Activated CD4-positive, alpha-beta T cell treated with anti-CD3 and anti-CD28 coated beads for 24 hours (primary cell): ENCODE data around the gene SLC25A21.
"Not testable (repeated sequence)": the region's sequence is repeated elsewhere in the genome, so short reads cannot be mapped to it uniquely, and the experiment has no call there.

ENCODE experiments used
- DNase-seq, 2 donors: peaks; one replicate each; pipeline ENCODE4 v3.0.0-alpha.2; 2020; ENCODE audit warnings: low read depth in 2 of 2

The SLC25A21 gene

GRCh38 chr14:37172024-37172869 lies at the start of gene SLC25A21:
TSS of gene SLC25A21 (minus strand) at chr14:37172606.
- DNase-seq = peak in 1 of 2 donors; percentile 1

DNA sequence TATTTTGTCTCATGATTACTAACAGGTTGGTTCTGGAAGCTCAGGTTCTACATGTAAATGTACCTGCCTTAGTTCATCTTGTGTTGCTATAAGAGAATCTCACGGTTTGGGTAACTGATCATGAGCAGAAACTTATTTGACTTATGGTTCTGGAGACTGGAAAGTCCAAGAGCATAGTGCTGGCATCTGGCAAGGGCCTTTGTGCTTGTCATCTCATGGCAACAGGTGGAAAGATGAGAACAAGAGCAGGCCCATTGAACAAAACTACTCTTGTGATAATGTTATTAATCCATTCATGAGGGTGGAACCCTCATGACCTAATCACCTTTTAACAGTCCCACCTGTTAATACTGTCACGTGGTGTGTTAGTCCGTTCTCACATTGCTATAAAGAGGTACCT lies 48.7 kb upstream of the SLC25A21 start:
- no peak for DNase-seq

DNA sequence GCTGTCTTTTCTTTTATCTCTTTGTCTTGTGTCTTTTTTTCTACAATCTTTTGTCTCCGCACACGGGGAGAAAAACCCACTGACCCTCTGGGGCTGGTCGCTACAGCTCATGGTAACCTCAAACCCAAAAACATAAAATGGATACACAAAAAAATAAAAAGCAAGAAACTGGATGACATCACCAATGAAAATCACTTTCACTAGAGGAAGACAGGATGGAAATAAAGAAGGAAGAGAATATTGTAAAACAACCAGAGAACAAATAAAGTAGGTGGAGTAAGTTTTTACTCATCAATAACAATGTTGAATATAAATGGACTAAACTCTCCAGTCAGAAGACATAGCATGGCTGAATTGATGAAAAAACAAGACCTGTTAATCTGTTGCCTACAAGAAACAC lies 42.9 kb upstream of the SLC25A21 start:
- DNase-seq = no peak

GRCh38 chr14:37213016-37213415 lies 40.6 kb upstream of the SLC25A21 start:
- DNase-seq = no peak

DNA sequence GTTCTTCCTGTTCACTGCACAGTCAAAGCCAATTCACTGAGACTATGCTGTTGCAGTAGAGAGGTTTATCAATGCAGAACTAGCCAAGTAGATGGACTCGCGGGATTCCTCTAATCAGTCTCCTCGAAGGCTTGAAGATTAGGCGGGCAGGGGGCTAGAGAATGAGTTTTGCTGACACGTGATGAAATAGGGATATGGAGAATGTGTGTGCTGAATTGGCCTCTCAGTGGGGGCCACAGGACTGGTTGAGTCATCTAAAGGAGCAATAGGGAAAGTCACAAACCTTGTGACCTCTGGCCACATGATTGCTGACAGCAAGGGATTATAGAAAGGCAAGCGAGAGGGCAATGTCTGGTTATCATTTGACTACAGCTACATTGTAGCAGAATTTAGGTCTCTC lies 38.0 kb upstream of the SLC25A21 start:
- no peak for DNase-seq

GRCh38 chr14:37209617-37210016 lies 37.2 kb upstream of the SLC25A21 start:
- not testable (repeated sequence) for DNase-seq

- not testable (repeated sequence) for DNase-seq
Observed at GRCh38 chr14:37205623-37206605, 33.5 kb upstream of the SLC25A21 start.

GRCh38 chr14:37203423-37203822 lies 31.0 kb upstream of the SLC25A21 start:
- no peak for DNase-seq

DNA sequence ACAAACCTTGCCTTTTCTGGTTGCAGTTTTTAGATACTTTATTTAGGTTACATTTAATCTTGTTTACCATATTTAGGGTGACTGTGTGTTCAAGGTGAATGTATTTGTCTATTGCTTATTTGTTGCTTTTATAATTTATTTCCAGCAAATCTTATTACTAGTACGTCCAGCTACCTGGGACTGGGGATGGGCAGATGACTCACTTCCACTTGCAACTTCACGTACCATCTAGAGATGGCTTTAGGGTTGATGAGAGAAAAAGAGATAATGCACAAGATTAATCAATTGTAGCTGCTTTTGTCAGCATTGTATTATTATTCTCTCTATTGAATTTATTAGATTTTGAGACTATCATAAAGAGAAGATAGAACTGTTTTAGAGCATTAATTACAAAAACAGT lies 30.4 kb upstream of the SLC25A21 start:
- DNase-seq = no peak

DNA sequence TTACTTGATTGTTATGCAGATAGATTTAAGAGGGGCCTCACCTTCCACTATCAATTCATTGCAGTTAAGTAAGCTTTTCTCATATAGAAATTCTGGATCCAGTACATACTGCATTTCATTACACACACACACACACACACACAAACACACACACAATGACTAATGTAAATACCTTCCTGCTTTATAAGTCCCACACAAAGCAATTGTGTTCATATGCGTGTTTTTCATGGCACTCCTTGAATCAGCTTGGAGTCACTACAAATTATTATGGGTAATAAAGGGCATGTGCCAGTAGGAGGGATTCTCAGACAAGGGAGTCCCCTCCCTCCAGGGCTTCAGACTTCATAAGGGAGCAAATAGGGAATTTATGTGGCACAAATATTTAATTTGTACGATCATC lies 29.9 kb upstream of the SLC25A21 start:
- no peak for DNase-seq

DNA sequence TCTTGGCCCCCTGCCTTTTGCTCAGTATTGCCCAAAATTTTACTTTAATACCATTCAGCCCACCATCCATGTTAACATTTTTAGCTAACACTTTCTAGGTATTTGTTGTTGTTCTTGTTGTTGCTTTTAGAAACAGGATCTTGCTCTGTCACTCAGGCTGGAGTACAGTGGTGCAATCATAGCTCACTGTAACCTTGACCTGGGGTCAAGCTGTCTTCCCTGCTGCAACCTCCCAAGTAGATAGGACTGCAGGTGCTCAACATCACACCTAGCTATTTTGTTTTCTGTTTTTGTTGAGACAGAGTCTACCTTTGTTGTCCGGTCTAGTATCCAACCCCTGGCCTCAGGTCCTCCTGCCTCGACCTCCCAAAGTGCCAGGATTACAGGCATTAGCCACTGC lies 29.3 kb upstream of the SLC25A21 start:
- no peak for DNase-seq

GRCh38 chr14:37198907-37199306 lies 26.5 kb upstream of the SLC25A21 start:
- no peak for DNase-seq

- DNase-seq = no peak
Observed at GRCh38 chr14:37198273-37198598, 25.8 kb upstream of the SLC25A21 start.

DNA sequence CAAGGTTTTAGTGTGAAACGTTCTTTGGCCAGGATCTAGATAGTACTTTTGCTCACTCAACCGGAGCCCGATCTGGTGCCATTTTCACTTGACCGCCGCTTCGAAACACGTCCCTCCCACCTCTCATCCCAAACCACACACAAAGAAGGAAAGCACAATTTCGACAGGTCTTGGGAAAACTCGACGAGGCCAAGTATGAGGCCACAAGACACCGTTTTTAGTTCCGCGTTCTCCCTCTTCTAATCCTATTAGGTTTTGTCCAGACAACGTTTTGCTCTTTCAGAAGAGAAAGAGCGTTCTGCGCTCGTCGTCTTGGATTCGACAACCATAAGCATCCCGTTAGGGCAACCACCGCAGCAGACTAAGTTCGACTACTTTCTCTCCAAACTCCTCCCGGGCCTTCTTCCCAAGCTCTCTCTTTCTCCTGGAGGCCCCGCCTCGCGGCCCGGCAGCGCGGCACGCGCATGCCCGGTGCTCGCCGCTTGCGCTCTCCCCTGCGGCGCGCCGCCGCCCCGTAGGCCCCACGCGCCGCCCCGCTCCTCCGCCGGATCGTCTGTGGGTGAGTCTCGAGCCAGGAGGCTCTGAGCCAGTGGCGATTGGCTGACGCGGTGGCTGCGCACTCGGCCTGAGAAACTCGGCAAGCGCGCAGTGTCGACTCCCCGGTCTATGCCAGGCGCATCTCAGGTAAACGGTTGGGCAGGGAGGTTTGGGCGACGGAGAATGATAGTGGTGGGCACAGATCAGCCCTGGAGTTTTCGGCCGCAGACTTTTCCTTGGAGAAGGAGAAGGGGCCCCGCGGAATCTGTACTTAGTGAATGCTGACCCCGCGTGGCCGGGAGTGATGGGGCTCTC lies 25.2 kb upstream of the SLC25A21 start, which contains the start of gene MIPOL1:
Gene MIPOL1 (plus strand): TSS at position 517 of the 852 bp plus-strand sequence. CDS start 49,952 bp downstream, outside the sequence.
- DNase-seq = peak in 1 of 2 donors; percentile 2

- no peak for DNase-seq
Observed at GRCh38 chr14:37196604-37197420, 24.4 kb upstream of the SLC25A21 start.

GRCh38 chr14:37195327-37195726 lies 22.9 kb upstream of the SLC25A21 start:
- no peak for DNase-seq

- no peak for DNase-seq
Observed at GRCh38 chr14:37194698-37195097, 22.3 kb upstream of the SLC25A21 start.

DNA sequence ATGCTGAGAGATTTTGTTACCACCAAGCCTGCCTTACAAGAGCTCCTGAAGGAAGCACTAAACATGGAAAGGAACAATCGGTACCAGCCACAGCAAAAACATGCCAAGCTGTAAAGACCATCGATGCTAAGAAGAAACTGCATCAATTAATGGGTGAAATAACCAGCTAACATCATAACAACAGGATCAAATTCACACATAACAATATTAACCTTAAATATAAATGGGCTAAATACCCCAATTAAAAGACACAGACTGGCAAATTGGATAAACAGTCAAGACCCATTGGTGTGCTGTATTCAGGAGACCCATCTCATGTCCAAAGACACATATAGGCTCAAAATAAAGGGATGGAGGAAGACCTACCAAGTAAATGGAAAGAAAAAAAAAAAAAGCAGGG lies 17.3 kb upstream of the SLC25A21 start:
- not testable (repeated sequence) for DNase-seq

- not testable (repeated sequence) for DNase-seq
Observed at GRCh38 chr14:37187840-37188577, 15.6 kb upstream of the SLC25A21 start.

- no peak for DNase-seq
Observed at GRCh38 chr14:37187294-37187693, 14.9 kb upstream of the SLC25A21 start.
